ENCODE data around the gene NDUFAF3.

DNA sequence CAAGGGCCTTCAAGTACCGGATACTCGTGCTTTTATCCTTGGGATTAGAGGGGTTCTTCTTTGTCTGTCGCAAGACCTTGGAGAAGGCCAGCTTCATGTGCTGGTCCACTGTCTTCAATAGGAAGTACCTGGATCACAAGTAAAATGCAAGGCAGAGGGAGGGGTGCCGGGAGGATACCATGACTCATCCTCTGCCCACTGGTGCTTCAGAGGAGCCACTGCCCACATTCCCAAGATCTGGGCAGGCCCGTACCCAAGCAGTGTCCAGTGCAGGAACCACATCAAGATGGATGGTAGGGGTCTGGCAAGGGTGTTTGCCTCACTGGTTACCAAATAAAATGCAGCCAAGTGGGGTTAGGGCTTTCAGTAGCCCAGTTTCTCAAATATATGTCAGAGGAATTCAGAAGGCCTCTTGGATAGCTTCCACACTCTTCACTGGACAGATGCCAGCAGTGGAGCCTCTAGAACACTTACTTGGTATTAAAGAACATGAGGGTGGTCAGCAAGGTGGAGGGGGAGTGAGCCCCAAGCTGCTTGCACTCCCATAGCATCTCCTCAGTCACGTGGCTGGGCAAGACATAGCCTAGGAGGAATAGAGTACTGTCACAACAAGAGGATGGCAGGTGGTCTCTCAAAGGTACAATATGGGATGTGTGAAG lies 10.9 kb downstream of the NDUFAF3 start:
- no peak for TF ChIP-seq POLR2A (IDR thresholded peaks at IDR 0.05)
- TF ChIP-seq, protein P1, sequence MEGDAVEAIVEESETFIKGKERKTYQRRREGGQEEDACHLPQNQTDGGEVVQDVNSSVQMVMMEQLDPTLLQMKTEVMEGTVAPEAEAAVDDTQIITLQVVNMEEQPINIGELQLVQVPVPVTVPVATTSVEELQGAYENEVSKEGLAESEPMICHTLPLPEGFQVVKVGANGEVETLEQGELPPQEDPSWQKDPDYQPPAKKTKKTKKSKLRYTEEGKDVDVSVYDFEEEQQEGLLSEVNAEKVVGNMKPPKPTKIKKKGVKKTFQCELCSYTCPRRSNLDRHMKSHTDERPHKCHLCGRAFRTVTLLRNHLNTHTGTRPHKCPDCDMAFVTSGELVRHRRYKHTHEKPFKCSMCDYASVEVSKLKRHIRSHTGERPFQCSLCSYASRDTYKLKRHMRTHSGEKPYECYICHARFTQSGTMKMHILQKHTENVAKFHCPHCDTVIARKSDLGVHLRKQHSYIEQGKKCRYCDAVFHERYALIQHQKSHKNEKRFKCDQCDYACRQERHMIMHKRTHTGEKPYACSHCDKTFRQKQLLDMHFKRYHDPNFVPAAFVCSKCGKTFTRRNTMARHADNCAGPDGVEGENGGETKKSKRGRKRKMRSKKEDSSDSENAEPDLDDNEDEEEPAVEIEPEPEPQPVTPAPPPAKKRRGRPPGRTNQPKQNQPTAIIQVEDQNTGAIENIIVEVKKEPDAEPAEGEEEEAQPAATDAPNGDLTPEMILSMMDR (IDR thresholded peaks at IDR 0.05 in 8 of 11, conservative IDR thresholded peaks at IDR 0.05 in 3 of 11), result no peak
- TF ChIP-seq POLR2AphosphoS5 (IDR thresholded peaks at IDR 0.05), result no peak

All from spleen (tissue), 7 donors.